ENCODE measurements around the gene PABPN1L.

DNA sequence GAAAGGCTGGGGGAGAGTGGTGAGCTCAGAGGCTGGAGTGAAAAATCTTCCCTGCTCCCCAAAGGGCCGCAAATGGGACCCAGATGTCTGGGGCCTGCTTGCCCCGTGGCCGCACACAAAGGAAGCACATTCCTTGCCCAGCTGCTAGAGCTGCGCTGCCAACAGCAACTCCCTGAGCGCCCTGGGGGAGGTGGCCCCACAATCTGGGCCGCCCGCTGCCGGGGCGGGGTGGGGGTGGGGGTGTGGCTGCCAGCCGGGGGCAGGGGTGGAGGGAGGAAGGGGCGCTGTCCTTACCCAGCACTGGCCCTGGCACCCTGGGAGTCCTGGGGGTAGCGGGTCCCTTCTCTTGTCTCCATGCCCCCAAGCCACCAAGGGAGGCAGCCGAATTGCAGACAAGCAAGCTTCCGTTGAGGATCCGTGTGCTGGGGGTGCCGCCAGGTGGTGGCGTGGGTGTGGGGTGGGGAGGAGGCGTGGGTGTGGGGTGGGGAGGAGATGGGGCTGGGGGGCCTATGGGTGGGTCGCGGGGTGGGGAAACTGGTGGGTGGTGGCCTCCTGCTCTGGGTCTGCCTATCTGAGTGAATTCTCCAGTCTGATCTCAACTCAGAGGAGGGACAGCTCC is 48.4 kb upstream of the PABPN1L start:
- TF ChIP-seq CTCF (conservative IDR thresholded peaks at IDR 0.05) (no peak), ZFX (IDR thresholded peaks at IDR 0.05) (no peak)

Measured in C4-2B (cell line).